Brain pericyte (primary cell): ENCODE measurements around the gene RAD51B.
"Not testable (repeated sequence)": the region's sequence is repeated elsewhere in the genome, so short reads cannot be mapped to it uniquely, and the experiment has no call there.

ENCODE experiments used
- DNase-seq: peaks from one replicate; pipeline ENCODE4 v3.0.0-alpha.2; 2012; ENCODE audit warnings: low read depth, low spot score

RAD51B gene

DNA sequence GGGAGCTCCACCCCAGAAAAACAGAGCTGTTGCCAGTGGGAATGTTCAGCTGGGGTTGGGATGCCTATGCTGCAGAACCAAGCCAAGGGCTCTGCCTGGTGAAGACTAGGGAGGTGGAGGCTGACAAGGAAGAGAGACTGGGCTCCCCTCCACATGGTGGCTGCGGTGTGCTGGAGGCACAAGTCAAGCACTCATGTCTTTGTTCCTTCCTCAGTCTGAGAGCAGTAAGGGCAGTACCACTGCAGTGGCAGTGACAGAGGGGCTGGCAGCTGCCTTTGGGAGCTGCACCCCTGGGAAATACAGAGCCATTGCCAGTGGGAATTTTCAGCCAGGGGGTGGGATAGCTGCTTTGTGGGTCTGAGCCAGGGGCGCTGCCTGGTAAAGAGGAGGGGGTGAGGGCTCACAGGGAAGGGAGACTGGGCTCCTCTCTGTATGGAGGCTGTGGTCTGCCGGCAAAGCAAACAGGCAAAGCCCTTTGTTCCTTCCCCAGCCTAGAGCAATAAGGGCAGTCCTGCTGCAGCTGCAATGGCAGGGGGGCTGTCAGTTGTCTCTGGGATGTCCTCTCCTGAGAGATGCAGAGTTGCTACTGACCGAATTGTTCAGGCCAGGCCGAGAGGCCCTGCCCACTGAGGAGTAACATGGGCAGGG is 255.9 kb downstream of the RAD51B start:
- DNase-seq, result no peak

DNA sequence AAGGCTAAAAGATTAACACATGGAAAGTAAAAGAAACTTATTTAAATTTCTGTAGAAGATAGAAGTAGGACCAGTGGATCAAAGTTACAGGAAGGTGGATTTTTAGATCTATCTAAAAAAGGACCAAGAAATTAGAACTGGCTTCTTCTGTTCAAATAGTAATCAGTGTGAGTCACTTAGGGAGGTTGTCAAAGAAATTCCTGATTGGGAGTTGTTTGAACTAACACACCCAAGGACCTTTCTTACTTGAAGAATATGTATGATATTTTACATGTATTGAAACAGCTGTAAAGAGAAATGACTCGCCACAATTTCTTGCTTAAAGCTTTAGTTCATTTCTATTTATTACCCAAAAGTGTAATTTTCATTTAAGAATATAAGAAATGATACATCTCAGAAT is 256.9 kb downstream of the RAD51B start:
- no peak for DNase-seq

DNA sequence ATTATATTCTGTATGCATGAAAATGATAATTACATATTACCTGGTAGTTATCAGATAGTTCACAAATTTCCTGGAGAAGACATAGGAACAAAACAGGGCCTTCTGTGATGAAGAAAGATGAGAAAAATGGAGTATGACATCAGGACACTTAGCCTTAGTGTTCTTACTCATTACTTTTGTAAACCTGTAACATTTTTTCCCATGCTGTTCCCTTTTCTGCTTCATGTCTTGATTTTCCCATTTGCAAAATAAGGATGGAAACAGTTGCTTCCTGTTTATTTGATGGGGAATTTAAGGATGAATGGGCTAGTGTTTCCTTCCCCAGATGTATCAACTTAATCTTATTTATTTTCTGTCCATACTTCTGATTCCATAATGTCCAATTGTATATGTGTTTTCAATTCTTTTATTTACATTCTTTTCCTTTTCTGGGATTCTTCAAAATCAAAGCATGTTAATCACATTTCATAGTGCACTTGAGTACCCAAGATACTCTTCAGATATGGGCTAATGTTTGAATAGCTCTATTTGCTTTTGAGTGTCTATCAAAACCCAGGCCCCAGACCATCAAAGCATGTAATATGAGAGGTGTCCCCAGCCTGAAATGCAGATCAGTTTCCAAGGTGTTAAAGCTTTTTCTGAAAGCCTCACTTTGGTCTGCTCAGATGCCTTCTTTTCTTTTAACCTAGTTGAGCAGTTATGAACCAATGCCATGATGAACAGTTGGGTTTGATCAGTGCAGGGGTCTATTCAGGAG is 260.5 kb downstream of the RAD51B start:
- no peak for DNase-seq

DNA sequence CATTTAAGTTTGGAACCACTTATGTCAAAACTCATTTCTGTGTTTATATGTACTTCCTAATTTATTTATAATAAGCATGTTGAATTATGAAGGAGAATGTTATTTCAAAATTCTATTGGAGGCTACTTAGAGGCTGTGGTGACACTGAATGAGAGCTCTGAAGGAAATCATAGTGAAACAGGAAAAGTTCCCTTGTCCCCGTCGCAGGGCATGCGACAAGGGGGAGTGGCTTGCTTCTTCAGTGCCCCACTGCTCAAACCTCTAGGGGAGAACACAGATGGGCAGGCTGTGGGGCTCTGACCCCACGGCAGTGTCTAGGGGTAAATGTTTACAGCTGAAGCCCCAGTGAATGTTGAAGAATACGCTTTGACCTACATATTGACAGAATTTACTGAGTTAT is 261.9 kb downstream of the RAD51B start:
- no peak for DNase-seq

DNA sequence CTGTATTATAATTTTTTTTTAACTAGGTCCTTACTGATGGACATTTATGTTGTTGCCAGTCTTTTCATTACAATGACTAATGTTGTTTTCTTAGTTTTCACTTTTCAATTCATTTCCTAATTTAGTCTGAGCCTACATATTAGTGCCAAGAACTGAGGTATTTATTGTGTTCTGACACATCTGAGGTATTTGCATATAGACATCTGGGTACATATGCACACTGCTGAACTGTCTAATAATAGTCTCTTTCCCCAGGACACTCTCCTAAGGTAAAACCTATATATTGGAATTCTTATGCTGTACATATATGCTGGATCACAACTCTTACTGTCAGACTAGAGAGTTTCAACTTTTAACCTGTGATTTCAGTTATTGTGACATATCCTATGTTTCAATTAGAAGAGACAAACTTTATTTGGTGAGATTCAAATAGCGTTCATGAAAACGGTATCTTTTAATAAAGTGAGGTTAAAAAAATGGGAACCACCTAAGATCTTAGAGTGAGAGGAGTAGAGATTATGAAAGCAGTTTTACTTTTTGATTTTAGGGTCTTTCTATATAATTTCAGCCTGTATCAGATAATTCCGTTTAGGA is 263.2 kb downstream of the RAD51B start:
- no peak for DNase-seq

DNA sequence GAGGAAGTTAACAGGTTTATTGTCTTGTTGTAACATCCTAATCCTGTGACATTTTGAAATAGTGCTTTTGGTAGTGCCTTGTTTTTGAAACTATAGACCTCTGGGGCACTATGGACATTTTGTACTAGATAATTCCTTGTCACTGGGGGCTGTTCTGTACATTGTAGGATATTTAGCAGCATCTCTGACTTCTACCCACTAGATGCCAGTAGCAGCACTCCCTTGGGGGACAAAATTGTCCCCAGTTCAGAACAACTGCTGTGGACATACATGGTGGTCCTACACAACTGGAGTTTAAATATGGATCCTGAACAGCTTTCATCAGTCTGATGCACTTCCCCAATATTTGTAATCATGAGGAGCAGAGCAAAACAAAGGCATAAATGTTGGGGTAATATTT is 264.7 kb downstream of the RAD51B start:
- DNase-seq, result no peak

DNA sequence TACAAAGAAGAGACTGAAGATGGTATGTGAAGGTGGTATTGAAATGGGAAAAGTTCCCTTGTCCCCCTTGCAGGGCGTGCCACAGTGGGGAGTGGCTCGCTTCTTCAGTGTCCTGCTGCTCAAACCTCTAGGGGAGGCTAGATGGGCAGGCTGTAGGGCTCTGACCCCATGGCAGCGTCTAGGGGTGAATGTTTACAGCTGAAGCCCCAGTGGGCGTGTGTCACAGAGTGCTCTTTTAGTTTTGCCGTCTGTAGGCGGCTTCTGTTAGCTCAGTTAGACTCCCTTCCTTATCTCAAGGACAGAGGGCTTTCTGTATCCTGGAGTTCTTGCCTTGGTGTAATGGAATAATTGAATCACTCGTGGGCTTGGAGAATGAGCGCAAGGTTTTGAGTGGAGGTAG is 266.2 kb downstream of the RAD51B start:
- no peak for DNase-seq

DNA sequence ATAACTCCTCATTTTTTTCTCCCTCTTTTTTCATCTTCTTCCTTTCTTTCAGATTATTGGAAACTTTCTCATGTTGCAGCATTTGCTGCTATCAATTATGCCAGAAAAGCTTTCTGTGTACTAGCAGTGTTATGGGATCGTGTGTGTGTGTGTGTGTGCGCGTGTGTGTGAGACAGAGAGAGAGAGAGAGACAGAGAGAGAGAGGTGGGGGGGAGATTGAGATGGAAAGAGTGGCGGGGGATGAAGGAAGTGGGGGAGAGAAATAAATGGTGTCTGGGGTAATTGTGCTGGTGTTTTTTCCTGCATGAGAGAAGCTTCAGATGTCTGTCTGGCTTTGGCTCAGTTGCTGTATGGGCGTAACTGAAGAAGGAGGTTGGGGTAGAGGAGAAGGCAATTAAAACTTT is 268.9 kb downstream of the RAD51B start:
- DNase-seq, result no peak

DNA sequence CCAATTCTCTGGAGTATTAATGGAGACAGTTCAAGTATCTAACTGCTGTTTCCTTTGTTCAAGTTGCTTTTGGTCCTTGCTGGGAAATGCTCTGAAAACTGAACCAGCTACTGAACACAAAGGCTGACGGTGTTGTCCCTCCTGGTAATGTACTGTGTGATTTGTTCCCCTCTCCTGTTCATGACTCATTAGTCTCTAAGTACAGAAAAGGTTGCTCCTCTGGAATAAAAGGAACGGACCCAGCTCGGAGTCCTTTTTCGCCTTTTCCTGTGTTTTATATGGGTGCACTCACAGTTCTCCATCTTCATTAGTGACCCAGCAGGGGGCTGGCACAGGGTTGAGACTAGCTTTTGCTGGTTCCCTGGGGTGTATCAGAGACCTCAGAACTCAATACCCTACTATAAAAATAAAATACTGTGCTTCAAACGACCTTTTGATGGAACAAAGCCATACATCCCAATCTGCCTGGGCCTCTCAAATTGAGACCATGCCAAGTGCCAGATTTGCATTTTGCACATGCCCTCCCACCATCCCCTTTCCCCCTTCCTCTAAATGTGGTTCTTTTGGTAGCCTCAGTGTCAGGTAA is 269.7 kb downstream of the RAD51B start:
- no peak for DNase-seq

DNA sequence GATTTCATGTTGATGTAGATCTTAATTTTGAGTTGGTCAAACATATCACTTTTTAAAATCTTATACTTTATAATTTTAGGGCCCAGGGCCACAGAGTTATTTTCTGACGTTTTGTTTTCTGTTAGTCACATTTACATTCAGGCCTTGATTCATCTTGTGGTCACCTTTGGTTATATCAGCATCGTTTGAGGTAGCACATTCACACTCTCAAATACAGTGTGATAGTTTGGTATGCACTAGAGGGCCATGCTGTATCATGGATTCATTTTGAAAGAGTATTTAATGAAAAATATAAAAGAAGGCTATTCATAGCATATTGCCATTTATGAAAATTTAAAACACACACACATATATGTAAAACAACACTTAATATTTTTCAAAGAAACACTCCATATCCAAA is 274.6 kb downstream of the RAD51B start:
- DNase-seq, result no peak

DNA sequence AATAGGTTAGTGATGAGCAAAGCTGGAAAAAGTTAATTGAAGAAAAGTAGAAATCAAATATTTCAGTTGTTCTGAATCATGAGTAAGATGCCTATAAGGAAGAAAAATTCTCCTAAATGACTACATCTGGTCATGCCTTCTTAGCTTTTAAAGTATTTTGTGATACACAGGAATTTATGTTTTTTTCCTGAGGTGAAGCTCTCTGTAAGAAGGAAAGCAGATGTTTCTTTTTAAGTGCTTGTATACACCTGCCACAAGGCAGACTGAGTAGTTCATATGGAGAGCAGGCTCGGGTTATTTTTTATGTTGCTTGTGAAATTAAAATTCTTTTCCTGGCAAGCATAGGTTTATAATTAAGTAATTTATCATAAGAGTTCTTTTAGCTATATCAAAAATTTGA is 275.2 kb downstream of the RAD51B start:
- no peak for DNase-seq

DNA sequence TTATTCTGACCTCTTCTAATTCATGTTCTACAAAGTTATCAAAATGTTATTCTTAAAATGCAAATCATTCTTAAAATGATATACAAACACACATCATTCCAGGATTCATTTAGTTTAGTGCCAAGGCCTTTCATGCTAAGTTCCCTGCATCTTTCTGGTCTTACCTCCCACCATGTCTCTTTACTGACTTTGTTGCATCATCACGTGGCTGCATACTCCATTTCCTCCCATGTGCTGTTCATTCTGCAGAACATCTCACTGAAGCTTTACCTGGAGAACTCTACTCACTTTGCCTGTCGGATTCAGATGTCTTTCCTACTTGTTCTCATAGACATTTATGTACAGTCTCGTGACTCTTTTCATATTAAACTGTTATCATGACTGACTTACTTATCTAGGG is 278.1 kb downstream of the RAD51B start:
- no peak for DNase-seq

DNA sequence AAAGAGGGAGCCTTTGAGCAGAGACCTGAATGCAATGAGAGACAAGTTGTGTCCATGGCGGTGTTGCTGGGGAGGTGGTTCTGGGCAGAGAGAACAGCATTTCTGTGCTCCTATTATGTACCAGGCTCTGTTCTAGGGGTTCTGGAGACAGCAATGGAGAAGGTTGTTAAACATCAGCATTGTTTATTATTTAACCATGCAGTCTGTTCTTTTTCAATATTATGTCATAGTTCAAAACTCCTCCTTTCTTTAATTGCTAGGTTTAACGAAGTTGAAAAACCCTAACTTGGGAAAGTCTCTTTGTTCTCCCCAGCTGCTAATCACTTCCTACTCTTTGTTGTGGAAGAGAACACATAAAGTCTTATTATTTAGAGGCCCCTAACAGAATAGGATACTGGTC is 279.3 kb downstream of the RAD51B start:
- no peak for DNase-seq

DNA sequence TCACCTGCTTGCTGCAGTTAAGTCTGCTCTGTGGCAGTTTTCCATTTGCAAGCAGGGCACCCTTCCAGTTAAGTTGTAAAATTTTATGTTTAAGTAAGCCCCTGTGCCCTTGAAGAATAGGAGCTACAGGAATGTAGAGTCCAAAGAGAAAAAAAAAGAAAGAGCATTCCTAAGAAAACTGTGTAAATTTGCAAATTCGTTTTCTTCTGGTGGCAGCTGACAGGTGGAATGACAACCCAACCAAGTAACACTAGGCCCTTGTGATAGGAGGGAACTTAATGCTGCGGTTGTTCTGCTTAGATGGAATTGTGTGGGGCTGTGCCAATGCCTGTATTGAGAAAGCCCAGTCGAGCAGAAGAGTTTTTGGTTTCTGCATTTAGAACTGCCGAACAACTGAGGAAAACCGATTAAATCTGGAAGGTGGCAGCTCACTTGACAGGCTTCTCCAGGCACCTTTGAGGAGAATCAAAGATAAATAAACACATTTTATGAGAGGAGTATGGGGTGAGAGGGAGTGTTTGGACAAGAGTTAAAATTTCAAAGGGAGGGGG is 280.0 kb downstream of the RAD51B start:
- DNase-seq, result no peak

DNA sequence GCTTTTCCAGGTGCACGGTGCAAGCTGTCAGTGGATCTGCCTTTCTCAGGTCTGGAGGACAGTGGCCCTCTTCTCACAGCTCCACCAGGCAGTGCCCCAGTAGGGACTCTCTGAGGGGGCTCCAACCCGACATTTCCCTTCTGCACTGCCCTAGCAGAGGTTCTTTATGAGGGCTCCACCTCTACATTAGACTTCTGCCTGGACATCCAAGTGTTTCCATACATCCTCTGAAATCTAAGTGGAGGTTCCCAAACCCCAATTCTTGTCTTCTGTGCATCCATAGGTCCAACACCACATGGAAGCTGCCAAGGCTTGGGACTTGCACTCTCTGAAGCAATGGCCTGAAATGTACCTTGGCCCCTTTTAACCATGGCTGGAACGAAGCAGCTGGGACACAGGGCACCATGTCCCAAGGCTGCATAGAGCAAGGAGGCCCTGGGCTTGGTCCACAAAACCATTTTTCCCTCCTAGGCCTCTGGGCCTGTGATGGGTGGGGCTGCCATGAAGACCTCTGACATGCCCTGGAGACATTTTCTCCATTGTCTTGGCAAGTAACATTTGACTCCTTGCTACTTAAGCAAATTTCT is 282.2 kb downstream of the RAD51B start:
- DNase-seq, result not testable (repeated sequence)

DNA sequence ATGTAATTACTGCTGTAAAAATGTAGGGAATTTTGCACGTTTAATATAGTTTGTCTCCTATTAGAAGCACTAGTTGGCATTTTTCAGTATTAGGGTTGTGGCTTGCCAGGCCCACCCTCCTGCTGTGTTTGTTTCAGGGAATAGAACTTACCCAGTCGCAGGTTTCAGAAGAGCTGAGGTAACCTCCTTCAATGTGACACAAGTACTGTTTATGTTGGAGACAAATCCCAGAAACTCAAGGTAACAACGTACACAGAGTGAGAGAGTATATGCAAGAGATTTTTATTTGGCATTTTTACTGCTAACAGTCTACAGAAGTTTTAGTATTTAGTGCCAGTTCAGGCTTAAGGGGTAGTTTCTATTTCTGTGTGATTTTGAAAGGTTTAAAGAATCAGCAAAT is 284.3 kb downstream of the RAD51B start:
- no peak for DNase-seq

DNA sequence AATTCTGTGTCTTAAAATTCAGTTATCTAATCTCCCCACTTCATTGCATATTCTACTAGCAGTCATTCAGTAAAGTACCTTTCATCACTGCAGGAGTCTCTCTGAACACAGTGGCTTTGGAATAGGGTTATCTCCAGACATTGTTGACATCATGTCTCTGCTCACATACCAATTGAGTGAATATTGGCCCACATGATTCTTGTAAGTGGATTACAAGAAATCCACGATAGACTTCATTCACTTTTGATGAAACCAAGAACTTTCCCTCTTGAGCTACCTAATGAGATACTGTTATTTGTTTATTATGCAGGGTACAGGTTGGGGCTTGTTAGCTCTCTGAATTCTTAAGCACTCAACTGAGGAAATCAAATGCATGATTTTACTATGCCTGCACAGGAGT is 284.9 kb downstream of the RAD51B start:
- DNase-seq, result no peak

DNA sequence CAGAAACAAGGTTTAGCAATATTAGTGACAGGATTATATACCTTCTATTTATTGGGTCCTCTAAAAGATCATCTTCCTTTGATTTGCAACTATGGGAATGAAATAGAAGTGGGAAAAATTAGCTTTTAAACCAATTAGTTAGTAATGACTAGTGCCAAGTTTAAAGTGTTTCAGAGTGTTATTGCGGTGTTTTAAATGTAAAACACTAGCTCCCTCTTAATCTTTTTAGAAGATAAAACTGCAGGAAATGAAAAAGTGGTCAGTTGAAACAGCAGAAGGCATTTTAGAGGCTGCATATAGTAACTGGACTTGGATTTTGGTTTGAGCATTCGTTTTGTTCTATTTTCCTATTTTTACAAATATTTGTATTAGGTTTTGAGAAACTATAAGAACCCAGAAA is 286.2 kb downstream of the RAD51B start:
- no peak for DNase-seq

DNA sequence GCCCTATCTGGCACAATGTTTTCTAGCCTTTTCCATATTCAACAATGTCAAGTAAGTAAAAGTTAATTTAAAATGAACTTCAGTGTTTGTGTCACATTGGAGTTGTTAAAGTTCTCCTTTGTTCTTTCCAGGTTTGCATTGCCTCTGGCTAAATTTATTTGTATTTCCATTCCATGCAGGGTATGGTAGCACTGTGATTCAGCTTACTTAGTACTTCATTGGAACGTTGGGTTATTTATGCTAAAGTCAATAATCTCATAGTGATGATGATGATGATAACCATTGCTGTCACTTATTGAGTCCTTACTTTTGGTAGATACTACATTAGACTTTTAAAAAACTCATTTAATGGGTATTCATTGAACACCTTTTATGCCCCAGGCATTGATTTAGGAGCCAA is 286.9 kb downstream of the RAD51B start:
- no peak for DNase-seq

DNA sequence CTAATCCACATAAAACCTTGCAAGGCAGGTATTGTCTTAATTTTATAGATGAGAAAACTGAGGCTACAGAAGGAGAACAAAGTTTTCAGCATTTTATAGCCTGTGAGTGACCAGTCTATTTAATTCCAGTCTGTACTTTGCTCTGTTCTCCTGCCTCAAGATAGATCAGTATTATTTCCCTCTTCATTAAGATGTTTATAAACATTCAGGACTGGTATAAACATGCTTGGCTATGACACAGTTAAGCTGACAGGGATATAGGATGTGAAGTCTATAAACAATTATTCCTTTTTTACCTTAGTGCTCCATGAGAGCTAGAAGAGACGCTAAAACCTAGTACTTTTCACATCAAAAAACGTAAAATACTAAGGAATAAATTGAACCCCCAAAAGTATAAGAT is 287.3 kb downstream of the RAD51B start:
- no peak for DNase-seq

DNA sequence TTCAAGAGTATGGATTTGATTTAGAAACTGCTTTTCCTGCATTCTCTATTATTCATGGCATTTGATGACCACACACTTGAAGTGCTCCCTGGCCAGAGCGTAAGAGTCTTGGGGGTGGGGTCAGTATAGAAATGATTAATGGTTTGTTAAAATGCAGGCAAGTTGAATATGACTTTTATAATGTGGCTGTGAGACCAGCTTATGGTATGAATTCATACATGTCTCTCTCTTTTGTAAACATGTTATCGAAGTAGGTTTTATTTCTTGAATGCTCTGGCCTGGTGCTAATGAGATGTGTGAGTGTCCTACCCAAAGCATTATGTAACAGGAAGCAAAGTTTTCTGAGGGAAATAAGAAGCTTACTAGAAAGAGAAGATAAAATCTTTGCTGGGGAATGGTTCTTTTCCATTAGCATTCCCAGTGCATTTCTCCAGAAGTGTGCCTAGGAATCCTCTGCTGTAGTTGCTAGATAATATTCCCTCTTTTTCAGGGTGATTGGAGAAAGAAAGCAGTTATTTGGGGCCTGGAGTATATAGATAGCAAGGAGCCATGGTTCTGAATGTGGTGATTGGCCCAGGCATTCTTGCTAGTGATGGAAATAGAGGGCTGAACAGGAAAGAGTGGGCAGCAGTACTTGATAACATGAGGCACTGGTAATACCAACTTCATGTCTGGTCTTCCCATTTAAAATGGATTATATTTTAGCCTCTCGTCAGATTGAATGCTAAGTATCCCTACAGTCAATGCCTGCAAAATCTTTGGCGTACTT is 289.7 kb downstream of the RAD51B start:
- no peak for DNase-seq
